Stimulated activated CD8-positive, alpha-beta memory T cell treated with anti-CD3 and anti-CD28 coated beads, Interleukin-2, amount 100 ng/mL, for 1 hour (primary cell): ENCODE measurements around the gene PGAP6.
"Not testable (repeated sequence)": the region's sequence is repeated elsewhere in the genome, so short reads cannot be mapped to it uniquely, and the experiment has no call there.

Source experiments
- DNase-seq, 2 donors: peaks; one replicate each; pipeline ENCODE4 v3.0.0-alpha.2; 2020; ENCODE audit warnings: low read depth in 2 of 2

Gene PGAP6, protein sequence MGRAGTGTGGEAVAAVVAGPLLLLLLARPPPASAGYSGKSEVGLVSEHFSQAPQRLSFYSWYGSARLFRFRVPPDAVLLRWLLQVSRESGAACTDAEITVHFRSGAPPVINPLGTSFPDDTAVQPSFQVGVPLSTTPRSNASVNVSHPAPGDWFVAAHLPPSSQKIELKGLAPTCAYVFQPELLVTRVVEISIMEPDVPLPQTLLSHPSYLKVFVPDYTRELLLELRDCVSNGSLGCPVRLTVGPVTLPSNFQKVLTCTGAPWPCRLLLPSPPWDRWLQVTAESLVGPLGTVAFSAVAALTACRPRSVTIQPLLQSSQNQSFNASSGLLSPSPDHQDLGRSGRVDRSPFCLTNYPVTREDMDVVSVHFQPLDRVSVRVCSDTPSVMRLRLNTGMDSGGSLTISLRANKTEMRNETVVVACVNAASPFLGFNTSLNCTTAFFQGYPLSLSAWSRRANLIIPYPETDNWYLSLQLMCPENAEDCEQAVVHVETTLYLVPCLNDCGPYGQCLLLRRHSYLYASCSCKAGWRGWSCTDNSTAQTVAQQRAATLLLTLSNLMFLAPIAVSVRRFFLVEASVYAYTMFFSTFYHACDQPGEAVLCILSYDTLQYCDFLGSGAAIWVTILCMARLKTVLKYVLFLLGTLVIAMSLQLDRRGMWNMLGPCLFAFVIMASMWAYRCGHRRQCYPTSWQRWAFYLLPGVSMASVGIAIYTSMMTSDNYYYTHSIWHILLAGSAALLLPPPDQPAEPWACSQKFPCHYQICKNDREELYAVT

DNA sequence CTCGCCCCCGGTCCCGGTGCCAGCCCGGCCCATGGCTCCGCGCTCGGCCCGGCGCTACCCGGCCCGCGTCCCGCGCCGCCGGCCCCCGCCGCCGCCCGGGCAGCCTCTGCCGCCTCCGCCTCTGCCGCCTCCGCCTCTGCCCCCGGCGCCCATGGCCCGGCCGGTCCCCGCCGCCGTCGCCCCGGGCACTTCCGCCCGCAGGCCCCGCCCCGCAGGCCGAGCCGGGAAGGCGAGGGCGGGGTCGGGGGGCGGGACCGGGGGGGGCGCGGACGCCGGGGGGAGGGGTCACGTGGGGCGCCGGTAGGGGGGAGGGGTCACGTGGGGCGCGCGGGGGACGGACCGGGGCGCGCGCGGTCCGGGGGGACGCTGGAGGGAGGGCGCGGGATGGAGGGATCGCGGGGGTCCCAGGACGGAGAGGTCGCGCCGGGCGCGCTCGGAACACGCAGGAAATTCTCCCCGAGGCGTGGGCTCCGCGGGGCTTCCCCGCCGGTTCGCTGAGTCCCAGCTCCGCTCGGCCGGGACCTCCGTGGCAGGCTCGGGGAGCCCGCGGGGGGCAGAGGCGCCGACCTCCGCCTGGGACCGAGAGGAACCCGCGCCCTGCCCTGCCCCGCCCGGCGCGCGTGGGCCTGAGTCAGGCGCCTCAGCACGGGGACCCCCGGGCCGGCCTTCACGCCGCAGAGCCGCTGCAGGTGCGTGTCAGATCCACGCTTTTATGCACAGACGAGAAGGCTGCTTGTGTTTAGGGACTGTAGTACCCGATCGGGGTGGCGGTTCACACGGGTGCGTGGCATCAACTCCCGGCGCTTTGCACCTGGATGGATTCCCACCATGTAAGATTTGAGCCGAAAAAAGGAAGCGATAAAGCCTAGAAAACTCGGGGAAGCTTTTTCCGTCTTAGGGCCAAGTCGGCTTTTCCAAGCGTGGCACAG is at the start of gene PGAP6:
Gene PGAP6, minus strand, starts transcription at position 190 of the 929 bp plus-strand sequence. Its CDS starts 157 bp downstream, at position 33.
- peak; percentile 32 to 60 for DNase-seq

DNA sequence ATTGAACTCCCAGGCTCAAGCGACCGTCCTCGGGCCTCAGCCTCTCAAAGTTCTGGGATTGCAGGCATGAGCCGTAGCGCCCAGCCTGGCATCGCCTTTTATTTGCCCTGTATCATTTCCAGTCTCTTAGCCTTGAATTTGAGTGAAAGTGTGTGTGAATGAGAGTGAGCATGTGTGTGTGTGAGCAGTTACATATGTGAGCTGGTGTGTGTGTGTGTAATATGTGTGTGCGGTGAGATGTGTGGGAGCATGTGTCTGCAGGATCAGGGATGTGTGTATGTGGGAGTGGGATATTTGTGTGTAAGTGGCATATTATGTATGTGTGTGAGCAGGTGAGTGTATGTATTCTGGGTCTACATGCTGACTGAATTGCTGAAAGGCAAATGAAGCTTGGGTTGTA is 49.1 kb upstream of the PGAP6 start:
- DNase-seq = no peak

DNA sequence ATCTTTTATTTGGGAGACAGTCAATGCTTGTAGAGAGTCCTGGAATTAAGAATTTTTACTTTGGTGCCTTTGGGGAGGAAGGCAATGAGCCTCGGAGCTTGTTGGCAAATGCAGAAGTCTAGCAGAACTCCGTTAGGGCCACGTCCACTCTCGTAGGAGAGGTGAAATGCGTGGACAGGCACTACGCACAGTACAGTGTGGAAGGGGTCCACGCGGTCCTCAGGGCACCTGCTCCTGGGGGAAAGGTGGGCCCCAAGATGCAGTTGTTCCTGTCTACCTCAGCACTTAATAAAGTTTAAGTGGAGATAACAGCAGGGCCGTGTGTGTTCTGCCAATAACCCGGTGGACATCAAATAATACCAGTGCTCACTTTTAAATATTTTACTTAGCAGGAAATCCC is 45.5 kb upstream of the PGAP6 start:
- DNase-seq = no peak

DNA sequence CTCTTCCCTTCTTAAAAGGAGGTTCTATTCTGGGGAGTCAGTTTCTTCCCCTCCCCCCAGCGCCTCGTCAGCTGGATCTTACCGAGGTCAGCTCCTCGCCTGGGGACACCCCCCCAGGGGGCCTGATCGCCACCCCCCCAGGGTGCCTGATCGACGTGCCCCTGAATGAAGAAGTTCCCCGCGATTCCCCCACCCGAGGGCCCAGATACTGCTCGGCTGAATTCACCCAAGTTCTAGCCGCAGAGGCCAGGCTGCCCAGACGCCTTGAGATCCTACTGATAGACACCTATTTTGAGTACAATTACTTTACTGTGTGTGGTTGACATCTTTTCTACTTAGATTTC is 45.1 kb upstream of the PGAP6 start:
- no peak for DNase-seq

DNA sequence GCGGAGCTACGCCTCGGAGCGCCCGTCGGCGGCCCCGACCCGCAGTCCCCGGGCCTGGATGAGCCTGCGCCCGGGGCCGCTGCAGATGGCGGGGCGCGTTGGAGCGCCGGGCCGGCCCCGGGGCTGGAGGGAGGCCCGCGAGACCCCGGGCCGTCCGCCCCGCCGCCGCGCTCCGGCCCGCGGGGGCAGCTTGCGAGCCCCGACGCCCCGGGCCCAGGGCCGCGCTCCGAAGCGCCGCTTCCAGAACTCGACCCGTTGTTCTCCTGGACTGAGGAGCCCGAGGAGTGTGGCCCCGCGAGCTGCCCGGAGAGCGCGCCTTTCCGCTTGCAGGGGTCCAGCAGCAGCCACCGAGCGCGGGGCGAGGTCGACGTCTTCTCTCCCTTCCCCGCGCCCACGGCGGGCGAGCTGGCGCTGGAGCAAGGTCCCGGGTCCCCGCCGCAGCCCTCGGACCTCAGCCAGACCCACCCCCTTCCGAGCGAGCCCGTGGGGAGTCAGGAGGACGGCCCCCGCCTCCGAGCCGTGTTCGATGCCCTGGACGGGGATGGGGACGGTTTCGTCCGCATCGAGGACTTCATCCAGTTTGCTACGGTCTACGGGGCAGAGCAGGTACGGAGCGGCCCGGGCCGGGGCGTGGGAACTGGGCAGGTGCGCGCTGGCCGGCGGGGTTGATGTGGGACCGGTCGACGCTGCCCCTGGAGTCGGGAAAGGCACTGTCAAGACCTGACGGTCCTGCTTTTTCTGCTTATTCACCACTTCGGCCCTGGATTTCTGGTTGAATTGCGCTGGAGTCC is 44.5 kb upstream of the PGAP6 start:
- DNase-seq = no peak

DNA sequence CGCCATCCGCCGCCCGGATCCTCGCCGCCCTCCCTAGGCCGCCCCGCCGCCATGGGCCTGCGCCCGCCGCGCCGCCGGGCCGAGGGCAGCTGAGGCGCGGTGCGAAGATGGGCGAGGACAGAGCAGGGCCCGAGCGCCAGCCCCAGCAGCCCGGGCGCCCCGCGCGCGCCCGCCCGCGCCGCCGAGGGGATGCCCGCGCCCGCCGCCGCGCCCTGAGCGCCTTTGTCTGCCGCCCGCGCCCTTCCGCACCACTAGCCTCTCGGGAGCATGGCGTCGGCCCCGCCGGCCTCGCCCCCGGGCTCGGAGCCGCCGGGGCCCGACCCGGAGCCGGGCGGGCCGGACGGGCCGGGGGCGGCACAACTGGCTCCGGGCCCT is 43.9 kb upstream of the PGAP6 start:
- no peak for DNase-seq

DNA sequence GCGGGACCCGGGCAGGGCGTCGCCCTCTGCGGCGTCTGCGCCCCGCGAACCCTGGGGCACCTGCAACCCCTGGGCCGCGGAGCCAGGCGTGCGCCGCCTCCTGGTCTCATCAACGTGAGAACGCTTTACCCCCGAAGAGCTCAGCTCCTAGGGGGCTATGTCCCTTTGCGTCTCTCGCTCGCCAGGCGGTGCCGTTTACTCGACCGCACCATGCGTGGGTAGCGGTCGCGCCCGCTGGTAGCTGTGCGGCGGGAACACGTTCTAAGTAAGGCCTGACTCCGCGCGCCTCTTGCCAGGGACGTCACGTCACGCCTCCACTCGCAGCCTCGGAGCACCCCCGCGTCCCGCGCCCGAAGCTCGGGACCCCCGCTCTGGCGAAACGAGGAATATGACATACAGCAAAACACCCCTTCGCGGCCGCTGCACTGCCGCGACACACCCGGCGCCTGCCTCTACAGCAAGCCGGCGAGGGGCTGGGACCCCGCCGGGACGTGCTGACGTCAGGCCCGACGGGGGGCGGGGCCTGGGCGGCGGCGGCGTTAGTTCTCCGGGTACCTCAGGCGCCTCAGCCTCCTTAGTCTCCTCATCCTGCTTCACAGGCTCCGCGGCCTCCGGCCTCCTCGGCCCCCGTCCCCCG is 43.4 kb upstream of the PGAP6 start, which contains the start of gene RAB11FIP3:
Gene RAB11FIP3, plus strand, starts transcription at position 568 of the 637 bp plus-strand sequence. CDS start 358 bp downstream, outside the sequence.
- peak; percentile 68 to 69 for DNase-seq

DNA sequence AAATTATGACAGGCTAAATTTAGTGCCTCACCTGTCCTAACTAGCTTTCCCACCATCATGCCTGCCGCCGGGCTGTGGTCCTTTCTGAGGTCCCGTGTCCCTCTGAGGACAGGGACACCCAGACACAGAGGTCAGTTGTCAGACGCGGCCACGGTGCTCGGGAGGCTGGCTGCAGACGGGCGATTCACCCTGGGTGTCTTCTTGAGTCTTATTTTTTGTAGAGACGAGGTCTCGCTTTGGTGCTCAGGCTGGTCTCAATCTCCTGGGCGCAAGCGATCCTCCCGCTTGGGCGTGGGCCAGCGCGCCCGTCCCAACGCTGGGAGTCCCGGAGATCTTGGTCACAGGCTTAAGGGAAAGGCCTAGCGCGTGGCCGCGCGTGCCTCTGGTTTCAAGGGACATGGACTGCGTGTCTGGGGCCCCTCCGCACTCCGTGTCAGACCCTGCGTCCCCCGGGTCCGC is 42.9 kb upstream of the PGAP6 start:
- DNase-seq = no peak

DNA sequence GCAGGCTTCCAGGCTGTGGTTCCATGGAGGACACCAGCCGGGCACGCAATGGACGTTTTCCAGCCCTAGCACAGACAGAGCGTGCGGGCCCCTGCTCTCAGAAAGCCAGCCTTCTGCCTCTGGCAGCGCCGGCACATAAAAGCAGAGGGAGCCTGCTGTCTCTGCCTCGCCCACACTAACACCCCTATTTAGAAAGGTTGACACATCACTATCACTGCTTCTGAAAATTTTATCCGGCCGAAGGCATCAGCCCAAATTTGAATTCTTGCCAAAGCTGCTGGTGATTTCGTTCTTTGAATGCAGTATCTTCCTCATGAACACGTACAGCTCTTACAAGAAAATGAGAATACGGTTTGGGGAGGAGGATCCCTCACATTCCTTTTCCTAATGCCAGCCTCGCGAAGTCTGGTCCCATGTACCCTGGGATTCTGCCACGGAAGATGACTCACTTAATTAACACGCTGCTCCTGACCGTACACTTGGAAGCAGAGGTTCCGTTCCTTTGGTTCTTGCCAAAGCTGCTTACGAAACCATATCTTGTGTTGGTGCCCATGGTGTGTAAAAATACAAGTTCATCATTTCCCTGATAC is 42.4 kb upstream of the PGAP6 start:
- no peak for DNase-seq

DNA sequence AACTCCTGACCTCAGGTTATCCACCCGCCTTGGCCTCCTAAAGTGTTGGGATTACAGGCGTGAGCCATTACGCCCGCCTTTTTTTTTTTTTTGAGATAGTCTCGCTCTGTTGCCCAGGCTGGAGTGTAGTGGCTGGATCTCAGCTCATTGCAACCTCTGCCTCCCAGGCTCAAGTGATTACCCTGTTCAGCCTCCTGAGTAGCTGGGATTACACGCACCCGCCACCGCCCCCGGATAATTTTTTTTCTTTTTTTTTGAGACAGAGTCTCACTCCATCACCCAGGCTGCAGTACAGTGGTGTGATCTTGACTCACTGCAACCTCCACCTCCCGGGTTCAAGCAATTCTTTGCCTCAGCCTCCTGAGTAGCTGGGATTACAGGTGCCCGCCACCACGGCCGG is 40.4 kb upstream of the PGAP6 start:
- DNase-seq = not testable (repeated sequence)

DNA sequence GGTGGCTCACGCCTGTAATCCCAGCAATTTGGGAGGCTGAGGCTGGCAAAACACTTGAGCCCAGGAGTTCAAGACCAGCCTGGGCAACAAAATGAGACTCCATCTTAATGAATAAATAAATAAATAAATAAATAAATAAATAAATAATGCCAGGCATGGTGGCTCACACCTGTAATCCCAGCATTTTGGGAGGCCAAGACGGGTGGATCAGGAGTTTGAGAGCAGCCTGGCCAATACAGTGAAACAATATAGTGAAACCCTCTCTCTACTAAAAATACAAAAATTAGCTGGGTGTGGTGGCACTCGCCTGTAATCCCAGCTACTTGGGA is 33.4 kb upstream of the PGAP6 start:
- not testable (repeated sequence) for DNase-seq

DNA sequence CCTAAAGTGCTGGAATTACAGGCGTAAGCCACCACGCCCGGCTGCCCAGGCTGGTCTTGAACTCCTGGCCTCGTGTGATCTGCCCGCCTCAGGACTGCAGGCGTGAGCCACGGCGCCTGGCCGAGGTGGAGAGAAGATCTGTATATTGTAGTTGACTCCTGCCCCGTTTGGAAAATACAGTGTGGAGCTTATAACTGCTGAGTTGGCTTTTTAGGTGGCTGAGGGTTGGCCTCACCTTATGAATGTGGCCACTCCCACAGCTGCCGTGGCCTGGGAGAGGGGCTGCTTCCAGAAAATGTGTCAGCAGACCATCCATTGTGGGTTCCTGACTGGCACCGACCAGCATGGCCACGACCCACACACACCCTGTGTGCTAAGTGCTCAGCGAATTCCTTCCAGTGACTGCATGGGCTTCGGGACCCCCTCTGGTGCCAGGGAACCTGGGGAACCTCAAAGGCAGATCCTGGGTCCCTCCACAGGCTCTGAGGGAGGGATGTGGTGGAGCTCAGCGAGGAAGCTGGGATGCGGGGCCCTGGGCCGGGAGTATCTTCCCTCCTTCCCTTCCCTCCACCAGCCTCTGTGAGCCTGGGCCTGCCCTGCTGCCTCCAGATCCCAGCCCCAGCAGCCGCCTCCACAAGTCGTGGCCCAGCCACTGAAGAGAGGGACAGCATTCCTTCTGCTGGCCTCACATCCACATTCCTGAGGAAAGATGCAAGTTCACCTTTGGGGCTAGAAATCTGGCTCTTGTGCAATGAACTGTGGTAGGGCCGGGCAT is 32.8 kb upstream of the PGAP6 start:
- no peak for DNase-seq

DNA sequence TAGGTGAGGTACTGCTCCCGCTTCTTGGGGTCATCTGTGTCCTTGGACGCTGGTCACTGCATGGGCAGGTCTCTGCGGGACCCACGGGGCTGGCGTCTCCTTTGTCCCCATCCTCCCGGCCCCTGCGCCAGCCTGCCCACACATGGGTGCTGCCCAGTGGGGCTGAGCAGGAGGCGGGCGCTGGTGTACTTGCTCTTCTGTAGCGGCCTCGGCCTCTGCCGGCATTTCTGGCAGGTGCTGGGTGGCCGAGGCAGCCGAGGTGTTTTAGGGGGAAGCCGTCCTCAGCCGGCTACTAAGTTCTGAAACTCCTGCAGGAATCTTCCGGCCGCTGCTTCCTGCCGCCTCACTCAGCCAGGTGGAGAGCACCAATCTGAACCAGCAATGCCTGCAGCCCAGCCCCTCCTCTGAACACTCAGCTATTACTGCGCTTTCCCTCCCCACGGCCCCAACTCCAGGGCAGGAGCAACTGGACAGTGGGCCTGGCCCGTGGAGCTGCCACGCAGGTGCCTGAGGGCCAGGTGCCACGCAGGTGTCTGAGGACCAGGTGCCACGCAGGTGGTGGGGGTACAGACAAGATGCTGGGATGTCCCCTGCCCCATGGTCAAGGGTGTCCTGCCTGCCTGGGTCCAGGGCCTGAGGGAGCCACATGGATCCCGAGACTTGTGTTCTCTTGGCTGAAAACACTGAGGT is 29.9 kb upstream of the PGAP6 start:
- DNase-seq = no peak

DNA sequence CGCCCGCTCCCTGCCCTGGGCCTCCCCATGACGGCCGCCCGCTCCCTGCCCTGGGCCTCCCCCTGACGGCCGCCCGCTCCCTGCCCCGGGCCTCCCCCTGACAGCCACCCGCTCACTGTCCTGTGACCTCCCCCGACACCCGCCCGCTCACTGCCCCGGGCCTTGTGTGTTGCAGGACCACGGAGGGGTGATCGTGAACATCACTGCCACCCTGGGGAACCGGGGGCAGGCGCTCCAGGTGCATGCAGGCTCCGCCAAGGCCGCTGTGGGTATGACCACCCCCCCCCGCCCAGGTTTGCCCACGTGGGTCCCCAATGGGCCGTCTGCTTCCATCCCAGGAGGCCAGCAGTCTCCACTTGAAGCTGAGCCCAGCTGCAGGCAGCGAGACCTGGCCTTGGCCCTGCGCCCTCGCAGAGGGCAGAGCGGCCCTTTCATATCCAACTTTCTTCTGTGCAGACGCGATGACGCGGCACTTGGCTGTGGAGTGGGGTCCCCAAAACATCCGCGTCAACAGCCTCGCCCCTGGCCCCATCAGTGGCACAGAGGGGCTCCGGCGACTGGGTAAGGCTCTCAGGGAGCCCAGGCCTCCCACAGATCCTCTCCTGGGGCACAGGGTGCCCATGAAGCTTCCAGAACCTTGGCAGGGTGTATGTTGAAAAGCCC is 28.9 kb upstream of the PGAP6 start:
- no peak for DNase-seq

DNA sequence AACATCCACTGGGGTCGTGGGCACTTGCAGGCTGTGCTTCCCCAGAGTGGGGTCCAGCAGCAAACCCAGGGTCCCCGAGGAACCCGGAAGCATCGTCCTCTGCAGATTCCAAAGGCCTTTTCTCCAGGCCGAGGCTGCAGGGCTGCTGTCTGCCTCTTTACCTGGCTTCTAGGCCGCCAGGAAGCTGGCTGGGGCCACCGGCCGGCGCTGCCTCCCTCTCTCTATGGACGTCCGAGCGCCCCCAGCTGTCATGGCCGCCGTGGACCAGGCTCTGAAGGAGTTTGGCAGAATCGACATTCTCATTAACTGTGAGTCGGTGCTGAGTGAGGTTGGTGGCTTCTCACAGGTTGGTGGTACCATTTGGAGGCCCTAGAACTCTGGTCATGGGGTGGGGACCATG is 25.5 kb upstream of the PGAP6 start:
- DNase-seq = no peak

DNA sequence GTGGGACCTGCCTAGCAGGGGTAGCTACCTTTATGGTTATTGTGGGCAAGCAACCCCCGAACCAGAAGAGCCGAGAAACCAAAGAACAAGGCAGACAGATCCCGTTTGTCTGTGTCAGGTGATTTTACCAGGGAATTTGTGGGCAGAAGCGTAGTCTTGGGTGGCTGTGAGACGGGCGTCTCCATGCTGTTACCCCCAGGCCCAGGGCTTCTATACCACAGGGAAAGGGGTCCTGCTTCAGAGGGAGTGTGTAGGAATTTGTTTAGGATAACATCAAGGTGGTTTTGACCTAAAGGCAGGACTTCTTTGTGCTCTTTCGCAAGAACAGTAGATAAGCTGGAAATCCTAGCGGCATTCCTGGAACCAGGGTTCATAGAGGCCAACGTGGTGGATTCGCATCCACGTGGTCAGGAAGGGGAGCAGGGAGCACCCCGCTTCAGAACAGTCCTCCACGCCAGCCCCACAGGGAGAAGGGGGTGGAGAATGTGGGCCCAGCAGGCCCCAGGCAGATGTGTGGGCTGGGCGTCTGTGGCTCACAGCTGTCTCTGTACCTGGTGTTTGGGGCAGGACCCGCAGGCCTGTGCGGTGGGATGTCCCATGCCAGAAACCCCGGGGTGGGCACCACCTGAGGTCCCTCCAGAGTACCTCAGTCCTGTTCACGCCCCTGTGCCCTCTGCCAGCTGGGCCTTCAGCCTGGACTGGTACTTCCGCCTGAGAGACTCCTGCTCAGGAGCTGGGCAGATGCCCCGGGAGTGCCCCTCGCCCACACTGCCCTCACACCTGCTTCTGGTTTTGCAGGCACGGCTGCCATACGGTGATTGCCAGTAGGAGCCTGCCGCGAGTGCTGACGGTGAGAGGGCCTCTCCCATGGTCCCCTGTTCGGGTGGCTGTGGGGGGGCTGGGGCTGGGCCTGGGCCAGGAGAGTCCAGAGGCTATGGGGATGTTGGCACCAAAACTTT is 24.0 kb upstream of the PGAP6 start:
- DNase-seq = no peak

DNA sequence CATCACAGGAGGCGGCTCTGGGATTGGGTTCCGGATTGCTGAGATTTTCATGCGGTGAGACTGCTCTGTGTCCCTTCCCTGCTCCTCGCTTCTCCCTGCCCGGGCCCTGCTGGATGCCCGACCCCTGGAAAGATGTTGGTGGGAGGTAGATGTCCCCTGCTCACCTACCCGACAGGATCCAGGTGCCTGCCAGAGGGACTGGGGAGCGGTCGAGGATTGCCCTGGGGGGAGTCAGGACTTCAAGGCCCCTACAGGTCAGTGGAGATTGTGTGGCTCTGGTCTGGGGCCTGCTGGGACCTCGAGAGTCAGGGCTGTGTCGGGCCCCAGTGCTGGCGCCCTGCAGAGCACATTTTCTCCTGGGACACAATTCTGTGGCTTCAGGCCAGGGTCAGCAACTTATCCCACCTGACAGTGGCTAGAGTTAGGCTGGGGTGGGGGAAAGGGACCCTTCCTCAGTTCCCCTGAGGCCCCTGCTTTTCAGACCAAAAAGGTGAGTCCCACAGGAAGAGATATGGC is 23.3 kb upstream of the PGAP6 start:
- no peak for DNase-seq
